Measurements from ENCODE around the gene TNFSF15. TPM values are rescaled to one million over a fixed set of nuclear protein-coding genes. Genes with fewer than 3 reads are reported as not detected.

Gene TNFSF15
- total RNA-seq, 1 donor = under 0.01 TPM

GRCh38 chr9:114849450-114849849 lies 43.6 kb upstream of the TNFSF15 start:
- Histone ChIP-seq H2AFZ (ENCODE audit: low read length) (no peak overlapping the region), H3K27ac (ENCODE audit: low read depth, low read length) (peak overlapping the region; percentile 75)
- DNase-seq (ENCODE audit: insufficient read length, low spot score, missing footprints) = no peak

GRCh38 chr9:114847492-114848417 lies 41.9 kb upstream of the TNFSF15 start:
- Histone ChIP-seq H3K36me3 (ENCODE audit: insufficient read depth, low read length) (no peaks in the 10 kb centered on the region), H3K4me2 (ENCODE audit: insufficient read depth, low read length) (no peak overlapping the region), H3K4me1 (ENCODE audit: insufficient read depth, low read length) (peaks cover 29% of the 10 kb centered on the region), H2AFZ (ENCODE audit: low read length) (no peak overlapping the region), H3K27me3 (ENCODE audit: insufficient read depth, low read length) (no peaks in the 10 kb centered on the region), H3K4me3 (ENCODE audit: insufficient read depth, low read length) (no peak overlapping the region), H4K20me1 (ENCODE audit: insufficient read depth, low read length) (no peaks in the 10 kb centered on the region), H3K79me2 (ENCODE audit: insufficient read depth, low read length) (no peaks in the 10 kb centered on the region), H3K9me3 (ENCODE audit: low read depth, low read length) (peaks cover under 1% of the 10 kb centered on the region), H3K27ac (ENCODE audit: low read depth, low read length) (no peak overlapping the region)
- no peak for TF ChIP-seq CTCF (IDR thresholded peaks at IDR 0.05; ENCODE audit: extremely low read depth, low read depth, low read length)
- DNase-seq (ENCODE audit: insufficient read length, low spot score, missing footprints) = no peak

More at GRCh38 chr9:114849450-114849849, 43.6 kb upstream of the TNFSF15 start:
- Histone ChIP-seq H3K4me3 (ENCODE audit: insufficient read depth, low read length) (no peak overlapping the region), H3K27me3 (ENCODE audit: insufficient read depth, low read length) (no peaks in the 10 kb centered on the region), H3K4me1 (ENCODE audit: insufficient read depth, low read length) (peaks cover 29% of the 10 kb centered on the region), H3K79me2 (ENCODE audit: insufficient read depth, low read length) (no peaks in the 10 kb centered on the region), H3K36me3 (ENCODE audit: insufficient read depth, low read length) (no peaks in the 10 kb centered on the region), H3K9me3 (ENCODE audit: low read depth, low read length) (no peaks in the 10 kb centered on the region), H4K20me1 (ENCODE audit: insufficient read depth, low read length) (no peaks in the 10 kb centered on the region), H3K4me2 (ENCODE audit: insufficient read depth, low read length) (peak overlapping the region; percentile 11)
- TF ChIP-seq CTCF (IDR thresholded peaks at IDR 0.05; ENCODE audit: extremely low read depth, low read depth, low read length) = no peak

- no peak overlapping the region for H2AFZ ChIP-seq (ENCODE audit: low read length)
- H3K27me3 ChIP-seq (ENCODE audit: insufficient read depth, low read length) = no peaks in the 10 kb centered on the region
- no peaks in the 10 kb centered on the region for H3K79me2 ChIP-seq (ENCODE audit: insufficient read depth, low read length)
- no peak for TF ChIP-seq CTCF (IDR thresholded peaks at IDR 0.05; ENCODE audit: extremely low read depth, low read depth, low read length)
- H3K4me1 ChIP-seq (ENCODE audit: insufficient read depth, low read length) = peaks cover 8% of the 10 kb centered on the region
- no peaks in the 10 kb centered on the region for H4K20me1 ChIP-seq (ENCODE audit: insufficient read depth, low read length)
- no peak for DNase-seq (ENCODE audit: insufficient read length, low spot score, missing footprints)
- H3K9me3 ChIP-seq (ENCODE audit: low read depth, low read length) = peaks cover 1% of the 10 kb centered on the region
- H3K27ac ChIP-seq (ENCODE audit: low read depth, low read length) = no peak overlapping the region
- no peaks in the 10 kb centered on the region for H3K36me3 ChIP-seq (ENCODE audit: insufficient read depth, low read length)
- no peak overlapping the region for H3K4me3 ChIP-seq (ENCODE audit: insufficient read depth, low read length)
- no peak overlapping the region for H3K4me2 ChIP-seq (ENCODE audit: insufficient read depth, low read length)
Observed at GRCh38 chr9:114845373-114845772, 39.5 kb upstream of the TNFSF15 start.

GRCh38 chr9:114844766-114845165 lies 38.9 kb upstream of the TNFSF15 start:
- no peak overlapping the region for H2AFZ ChIP-seq (ENCODE audit: low read length)
- peaks cover 2% of the 10 kb centered on the region for H3K4me1 ChIP-seq (ENCODE audit: insufficient read depth, low read length)
- no peak for DNase-seq (ENCODE audit: insufficient read length, low spot score, missing footprints)
- no peak overlapping the region for H3K27ac ChIP-seq (ENCODE audit: low read depth, low read length)
- no peaks in the 10 kb centered on the region for H3K36me3 ChIP-seq (ENCODE audit: insufficient read depth, low read length)
- H4K20me1 ChIP-seq (ENCODE audit: insufficient read depth, low read length) = no peaks in the 10 kb centered on the region
- no peak for TF ChIP-seq CTCF (IDR thresholded peaks at IDR 0.05; ENCODE audit: extremely low read depth, low read depth, low read length)
- no peaks in the 10 kb centered on the region for H3K27me3 ChIP-seq (ENCODE audit: insufficient read depth, low read length)
- peaks cover 1% of the 10 kb centered on the region for H3K9me3 ChIP-seq (ENCODE audit: low read depth, low read length)
- no peak overlapping the region for H3K4me2 ChIP-seq (ENCODE audit: insufficient read depth, low read length)
- no peaks in the 10 kb centered on the region for H3K79me2 ChIP-seq (ENCODE audit: insufficient read depth, low read length)
- no peak overlapping the region for H3K4me3 ChIP-seq (ENCODE audit: insufficient read depth, low read length)

Measured in osteoblast (primary cell).